K562 (cell line): ENCODE measurements around the gene ZNF302. TPM values are rescaled to one million over a fixed set of nuclear protein-coding genes. Genes with fewer than 3 reads are reported as not detected.

ENCODE experiments used
- ARID4B ChIP-seq: sonication (generic); formaldehyde crosslinking; IDR thresholded peaks from 2 replicates; pipeline ENCODE4 v1.8.0; 2022; ENCODE audit warnings: mild to moderate bottlenecking, missing genetic modification reagents
- ATF6 ChIP-seq: sonication (generic); formaldehyde crosslinking; IDR thresholded peaks from 2 replicates; pipeline ENCODE4 v1.4.0; 2020; ENCODE audit warnings: mild to moderate bottlenecking, missing genetic modification reagents
- CEBPZ ChIP-seq: fragments of 150-350 bp; IDR thresholded peaks from 2 replicates; pipeline ENCODE4 v1.6.1; 2014; ENCODE audit warnings: low read depth, mild to moderate bottlenecking, low read length, borderline replicate concordance
- HLTF ChIP-seq: fragments of 450-650 bp; IDR thresholded peaks from 2 replicates; pipeline ENCODE4 v1.6.1; 2016
- KDM2B ChIP-seq: fragments of 250-450 bp; sonication (Bioruptor Pico); IDR thresholded peaks from 2 replicates; pipeline ENCODE4 v1.8.0; 2021; ENCODE audit warnings: mild to moderate bottlenecking, moderate library complexity
- NCOA1 ChIP-seq: fragments of 450-650 bp; IDR thresholded peaks from 2 replicates; pipeline ENCODE4 v1.6.1; 2016; ENCODE audit warnings: low read depth
- NFYB ChIP-seq: IDR thresholded peaks from 2 replicates; pipeline ENCODE4 v1.6.1; 2011; ENCODE audit warnings: mild to moderate bottlenecking, moderate library complexity; ENCODE audit not compliant: insufficient read length; ENCODE audit errors: extremely low read depth
- POLR2G ChIP-seq: fragments of 200-400 bp; formaldehyde crosslinking; IDR thresholded peaks from 2 replicates; pipeline ENCODE4 v1.6.1; 2017; ENCODE audit warnings: low read depth, mild to moderate bottlenecking, antibody characterized with exemption, low read length, moderate library complexity
- PURB ChIP-seq: sonication (generic); formaldehyde crosslinking; IDR thresholded peaks from 2 replicates; pipeline ENCODE4 v1.9.0; 2021; ENCODE audit warnings: low read depth, mild to moderate bottlenecking, missing genetic modification reagents
- RHOXF2B ChIP-seq: fragments of 250-450 bp; sonication (Bioruptor Pico); conservative IDR thresholded peaks from 2 replicates; pipeline ENCODE4 v1.5.1; 2021
- SLC30A9 ChIP-seq: fragments of 250-450 bp; sonication (Bioruptor Pico); IDR thresholded peaks from 2 replicates; pipeline ENCODE4 v1.8.0; 2022; ENCODE audit warnings: mild to moderate bottlenecking, moderate library complexity
- SMARCC2 ChIP-seq: fragments of 450-650 bp; IDR thresholded peaks from 2 replicates; pipeline ENCODE4 v1.6.1; 2017; ENCODE audit warnings: antibody characterized with exemption, moderate library complexity, mild to moderate bottlenecking, low read depth
- SUPT5H ChIP-seq: fragments of 450-650 bp; IDR thresholded peaks from 2 replicates; pipeline ENCODE4 v1.6.1; 2016
- TCF3 ChIP-seq: sonication (generic); formaldehyde crosslinking; IDR thresholded peaks from 2 replicates; pipeline ENCODE4 v1.4.0; 2020; ENCODE audit warnings: mild to moderate bottlenecking, missing genetic modification reagents
- ZC3H11A ChIP-seq: IDR thresholded peaks from 2 replicates; pipeline ENCODE4 v1.6.1; 2012; ENCODE audit warnings: low read depth, low read length, improper control_type of control experiment
- ZC3H8 ChIP-seq: fragments of 450-650 bp; IDR thresholded peaks from 2 replicates; pipeline ENCODE4 v1.6.1; 2017
- ZFP36 ChIP-seq: fragments of 150-350 bp; IDR thresholded peaks from 2 replicates; pipeline ENCODE4 v1.6.1; 2018; ENCODE audit warnings: low read length, low read depth; ENCODE audit not compliant: partially characterized antibody
- ZNF140 ChIP-seq: fragments of 250-450 bp; sonication (Bioruptor Pico); IDR thresholded peaks from 2 replicates; pipeline ENCODE4 v1.8.0; 2021; ENCODE audit warnings: moderate library complexity, mild to moderate bottlenecking, inconsistent platforms
- ZNF3 ChIP-seq: fragments of 250-450 bp; sonication (Bioruptor Pico); IDR thresholded peaks from 2 replicates; pipeline ENCODE4 v1.5.0; 2021; ENCODE audit warnings: mild to moderate bottlenecking, moderate library complexity
- ZNF431 ChIP-seq: sonication (generic); formaldehyde crosslinking; IDR thresholded peaks from 2 replicates; pipeline ENCODE4 v1.8.0; 2022; ENCODE audit warnings: mild to moderate bottlenecking, missing genetic modification reagents
- polyA plus RNA-seq, 8 experiments: library from polyadenylated mRNA; depleted of rRNA in 4 of 8; stranded (reverse) in 5 of 8; unstranded in 3 of 8; fragments of >200 nt; fragmentation: Nextera tagmentation in 2 of 8; fragmentation: Illumina TruSeq in 1 of 8; extraction: Ambion mirVana in 2 of 8; extraction: Trizol in 1 of 8; gene quantifications; 2 replicates each; pipeline versions ENCODE4 v1.2.1 to v1.2.3, GENCODE V29; 2011 to 2014; ENCODE audit warnings: inconsistent platforms in 1 of 8, missing spikeins in 1 of 8
- total RNA-seq, 7 experiments: library from RNA; depleted of rRNA in 6 of 7; stranded (reverse); fragments of >200 nt in 6 of 7; fragmentation: Illumina TruSeq in 2 of 7; extraction: Trizol in 2 of 7; gene quantifications; 2 replicates each; pipeline versions ENCODE4 v1.2.1 to v1.2.3, GENCODE V29; 2011 to 2021; ENCODE audit warnings: low replicate concordance in 1 of 7

ZNF302 gene
- total and polyA plus RNA-seq, 9 of the 15 experiments (the other 6 are each of a cell fraction or from before 2014, with no cell fraction given): 0.08 to 1.0 (median 0.27) TPM; not detected in 1

GRCh38 chr19:34731019-34731829 is 53.7 kb downstream of the ZNF302 start (continued):
- TF ChIP-seq NCOA1 (0 out of 2 replicates have a peak, but pooled peaks have one; percentile 32), RHOXF2B (no peak), SMARCC2 (no peak), NFYB (no peak), SLC30A9 (CRISPR knock-in tag) (no peak), ATF6 (no peak), ZC3H11A (no peak), TCF3 (CRISPR knock-in tag) (no peak), ZFP36 (no peak), HLTF (no peak), ZNF140 (CRISPR knock-in tag) (no peak), KDM2B (CRISPR knock-in tag) (no peak), POLR2G (peak; percentile 7; the same call in 1 of the 2 replicates), ZNF3 (no peak), ZC3H8 (no peak), ARID4B (CRISPR knock-in tag) (0 out of 2 replicates have a peak, but pooled peaks have one; percentile 33), SUPT5H (no peak), ZNF431 (CRISPR knock-in tag) (no peak), PURB (no peak), CEBPZ (no peak)
